ENCODE measurements around the gene RFPL3. TPM values are rescaled to one million over a fixed set of nuclear protein-coding genes. Genes with fewer than 3 reads are reported as not detected.

RFPL3 gene
- total and polyA plus RNA-seq, 2 donors (not counting 1 experiment from before 2014, with no cell fraction given) = not detected

DNA sequence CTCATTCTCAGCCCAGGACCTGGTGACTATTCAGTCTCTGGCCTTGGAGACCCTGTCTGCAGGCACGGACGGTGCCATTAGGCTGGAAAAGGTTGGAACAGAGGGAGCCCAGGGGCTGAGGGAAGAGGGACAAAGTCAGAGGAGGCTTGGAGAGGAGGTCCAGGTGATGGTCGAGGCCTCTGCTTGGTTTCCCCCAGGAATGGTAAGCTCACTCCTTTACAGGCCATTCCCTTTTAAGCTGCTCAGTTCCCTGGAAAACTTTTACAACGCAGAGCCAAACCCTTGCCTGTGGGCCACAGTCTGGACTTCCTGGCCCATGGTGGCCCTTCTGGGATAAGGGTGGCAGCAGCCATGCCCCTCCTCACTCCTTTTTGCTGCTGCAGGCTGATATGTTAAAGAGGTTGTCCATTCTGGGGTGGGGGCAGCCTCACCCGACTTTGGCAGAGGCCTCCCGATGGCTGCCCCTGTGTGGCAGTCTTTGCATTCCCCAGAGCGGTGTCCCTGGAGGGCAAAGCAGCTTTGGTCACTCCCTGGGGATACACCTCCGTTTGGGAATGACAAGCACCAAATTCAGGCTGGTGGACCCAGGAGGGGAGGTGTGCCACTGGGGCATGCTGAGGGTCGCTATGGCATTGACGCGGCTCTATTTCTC is 34.0 kb upstream of the RFPL3 start:
- intact Hi-C loops (cut with micrococcal nuclease) = no loop called here

More for the DNA sequence above, 34.0 kb upstream of the RFPL3 start:
- 82% methylated on average over 6 of the region's 11 CpGs for WGBS (ENCODE audit: insufficient coverage)
- Histone ChIP-seq H3K4me3 (ENCODE audit: control extremely low read depth in 1 of 5, extremely low read depth in 1 of 5, insufficient read depth in 1 of 5, low read depth in 2 of 5, low read length in 4 of 5) (no peak overlapping the region), H3K79me2 (ENCODE audit: control insufficient read depth, insufficient read depth, low read length) (no peaks in the 10 kb centered on the region), H4K20me1 (ENCODE audit: control insufficient read depth, insufficient read depth, low read length, poor library complexity, severe bottlenecking) (no peaks in the 10 kb centered on the region), H3K27me3 (replicated peaks in 1 of 4; ENCODE audit: control extremely low read depth in 1 of 4, control insufficient read depth in 3 of 4, insufficient read depth in 4 of 4, low read length in 3 of 4) (peaks cover 0 to 3% (median 0%) of the 10 kb centered on the region in 4 experiments), H3K4me1 (ENCODE audit: control insufficient read depth in 2 of 2, insufficient read depth in 2 of 2, low read length in 2 of 2) (no peaks in the 10 kb centered on the region), H3K9me3 (ENCODE audit: control extremely low read depth in 1 of 3, control insufficient read depth in 2 of 3, insufficient read depth in 1 of 3, low read length in 2 of 3) (peaks cover 0 to 11% (median 2%) of the 10 kb centered on the region in 3 donors), H3K9ac (ENCODE audit: low read length) (no peak overlapping the region), H3K36me3 (replicated peaks in 1 of 2; ENCODE audit: control extremely low read depth in 1 of 2, control insufficient read depth in 1 of 2, extremely low read depth in 1 of 2, insufficient read depth in 2 of 2, low read length in 1 of 2) (no peaks in the 10 kb centered on the region), H2AFZ (ENCODE audit: insufficient read depth, low read depth, low read length, poor library complexity, severe bottlenecking) (no peak overlapping the region), H3K4me2 (replicated peaks; ENCODE audit: low read depth, low read length, poor library complexity, severe bottlenecking) (no peak overlapping the region), H3K27ac (ENCODE audit: low read length in 2 of 2) (no peak overlapping the region)
- TF ChIP-seq CTCF (IDR thresholded peaks at IDR 0.05) (no peak), EZH2 (IDR thresholded peaks at IDR 0.05; ENCODE audit: borderline replicate concordance, insufficient read depth, low read depth, low read length, poor library complexity, severe bottlenecking) (no peak)
- Mint-ChIP-seq H3K4me1 (no peaks in the 10 kb centered on the region), H3K27me3 (no peaks in the 10 kb centered on the region), H3K9me3 (ENCODE audit: insufficient read depth) (no peaks in the 10 kb centered on the region), H3K27ac (no peak overlapping the region), H3K4me3 (no peak overlapping the region)
- ATAC-seq (ENCODE audit: low read depth) (no peak), DNase-seq (no peak)
- ChIA-PET CTCF (no interaction called here), POLR2A (no interaction called here)
